Body of pancreas (tissue), 4 donors: Measurements from ENCODE around the gene C2CD4D. TPM values are rescaled to one million over a fixed set of nuclear protein-coding genes. Genes with fewer than 3 reads are reported as not detected.

Source experiments
- ATAC-seq: fragments of 150-250 bp; one replicate; pipeline ENCODE4 v1.9.1; 2016
- DNase-seq, 4 donors: peaks; one replicate each; pipeline ENCODE4 v3.0.0-alpha.2; 2019
- H3K27ac ChIP-seq, 4 donors: fragments of 200-600 bp; sonication (generic); 1 replicate in 3 of 4; 2 replicates in 1 of 4; pipeline versions ENCODE4 v1.5.1 to v1.6.1; 2016 to 2019; ENCODE audit warnings: mild to moderate bottlenecking in 1 of 4, mixed read lengths in 1 of 4, moderate library complexity in 1 of 4
- H3K27me3 ChIP-seq, 2 donors: fragments of 200-600 bp; sonication (generic); one replicate each; pipeline ENCODE4 v1.6.0; 2016; ENCODE audit warnings: mild to moderate bottlenecking in 1 of 2
- H3K36me3 ChIP-seq, 2 donors: fragments of 200-600 bp; sonication (generic); replicated peaks in 1 of 2; 2 replicates each; pipeline ENCODE4 v1.5.1; 2016; ENCODE audit warnings: low read depth in 2 of 2; ENCODE audit not compliant: insufficient read depth in 1 of 2
- H3K4me1 ChIP-seq: fragments of 200-600 bp; sonication (generic); one replicate; pipeline ENCODE4 v1.6.0; 2016
- H3K4me3 ChIP-seq, 2 donors: fragments of 200-600 bp; sonication (generic); 1 replicate in 1 of 2; 2 replicates in 1 of 2; pipeline ENCODE4 v1.5.1; 2016 to 2019
- H3K9me3 ChIP-seq, 3 donors: fragments of 200-600 bp; sonication (generic); 1 replicate in 2 of 3; 2 replicates in 1 of 3; pipeline ENCODE4 v1.5.1; 2016
- CTCF ChIP-seq, 7 experiments: fragments of 450-650 bp in 4 of 7; fragments of 200-600 bp in 3 of 7; sonication (generic) in 3 of 7; IDR thresholded peaks; one replicate each; pipeline ENCODE4 v1.5.1; 2016 to 2019; ENCODE audit warnings: antibody characterized with exemption in 7 of 7
- POLR2A ChIP-seq, 3 donors: fragments of 450-650 bp; IDR thresholded peaks; one replicate each; pipeline ENCODE4 v1.6.1; 2016; ENCODE audit warnings: antibody characterized with exemption in 3 of 3, mild to moderate bottlenecking in 2 of 3
- WGBS, 2 donors: methylation state at CpG; one replicate each; pipeline ENCODE4 v1.1.5; 2017; 5-methylcytosine and 5-hydroxymethylcytosine counted together
- intact Hi-C: fragments of 100-400 bp; cut with DNase I; formaldehyde crosslinking; loops from one replicate; pipeline ENCODE4 v1.15.1; 2023
- total RNA-seq, 2 donors: library from RNA; depleted of rRNA; stranded (reverse); fragments of >200 nt; gene quantifications; one replicate each; pipeline ENCODE4 v1.1.0, GENCODE V29; 2016

The C2CD4D gene
- total RNA-seq, 2 donors from 2014 or later, result 0.26 to 2.6 TPM

GRCh38 chr1:151853411-151853943 lies 13.9 kb upstream of the C2CD4D start, which contains the start of gene THEM5:
TSS of gene THEM5 (minus strand) at chr1:151853712. CDS start at chr1:151853565, 147 bp downstream.
- intact Hi-C loops, result no loop called here
- no peak for DNase-seq
- WGBS, 2 donors, result 69 to 72% methylated on average over 4 to 5 of the region's 5 CpGs

GRCh38 chr1:151852733-151853132 lies 13.1 kb upstream of the C2CD4D start:
- Histone ChIP-seq H3K4me1 (no peaks in the 10 kb centered on the region), H3K36me3 (no peaks in the 10 kb centered on the region), H3K27ac (no peak overlapping the region), H3K27me3 (no peaks in the 10 kb centered on the region), H3K4me3 (no peak overlapping the region), H3K9me3 (no peaks in the 10 kb centered on the region)
- intact Hi-C loops, result no loop called here
- WGBS, 2 donors, result 72 to 73% methylated on average over 3 to 4 of the region's 4 CpGs
- DNase-seq (no peak), ATAC-seq (no peak)
- TF ChIP-seq POLR2A (IDR thresholded peaks at IDR 0.05) (no peak), CTCF (IDR thresholded peaks at IDR 0.05) (no peak)

More at GRCh38 chr1:151853411-151853943, 13.9 kb upstream of the C2CD4D start, which contains the start of gene THEM5:
- H3K27ac ChIP-seq, result no peak within 1 kb of the TSS
- no peak within 1 kb of the TSS for H3K4me3 ChIP-seq
- no peaks in the 10 kb centered on the region for H3K4me1 ChIP-seq
- TF ChIP-seq POLR2A (IDR thresholded peaks at IDR 0.05) (no peak), CTCF (IDR thresholded peaks at IDR 0.05) (no peak)
- H3K36me3 ChIP-seq, result no peaks in the 10 kb centered on the region
- no peak for ATAC-seq
- H3K27me3 ChIP-seq, result no peaks in the 10 kb centered on the region
- no peaks in the 10 kb centered on the region for H3K9me3 ChIP-seq

DNA sequence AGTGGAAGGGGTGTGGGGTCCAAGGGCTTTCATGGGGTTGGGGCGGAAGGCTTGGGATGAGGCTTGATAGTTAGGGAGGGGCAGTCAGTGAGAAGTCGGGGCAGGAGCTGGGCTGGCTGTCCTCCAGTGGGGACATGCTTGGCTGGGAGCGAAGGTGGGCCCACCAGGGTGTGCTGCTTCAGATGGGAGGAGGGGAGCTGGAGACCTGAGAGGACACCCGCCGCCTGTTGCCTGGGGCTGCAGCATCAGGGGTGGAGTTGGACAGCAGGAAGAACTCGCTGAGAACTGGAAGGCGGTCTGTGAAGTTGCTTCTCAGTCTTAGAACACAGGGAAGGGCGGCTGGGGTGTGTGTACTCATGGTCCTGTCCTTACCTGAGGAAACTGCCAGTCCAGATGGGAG lies 12.3 kb upstream of the C2CD4D start:
- Histone ChIP-seq H3K36me3 (no peaks in the 10 kb centered on the region), H3K27ac (no peak overlapping the region), H3K4me3 (no peak overlapping the region), H3K27me3 (no peaks in the 10 kb centered on the region), H3K9me3 (no peaks in the 10 kb centered on the region), H3K4me1 (no peaks in the 10 kb centered on the region)
- TF ChIP-seq POLR2A (IDR thresholded peaks at IDR 0.05) (no peak), CTCF (IDR thresholded peaks at IDR 0.05) (no peak)
- WGBS, 2 donors, result 74 to 77% methylated on average over 8 of the region's 8 CpGs
- DNase-seq (no peak), ATAC-seq (no peak)
- intact Hi-C loops, result no loop called here

DNA sequence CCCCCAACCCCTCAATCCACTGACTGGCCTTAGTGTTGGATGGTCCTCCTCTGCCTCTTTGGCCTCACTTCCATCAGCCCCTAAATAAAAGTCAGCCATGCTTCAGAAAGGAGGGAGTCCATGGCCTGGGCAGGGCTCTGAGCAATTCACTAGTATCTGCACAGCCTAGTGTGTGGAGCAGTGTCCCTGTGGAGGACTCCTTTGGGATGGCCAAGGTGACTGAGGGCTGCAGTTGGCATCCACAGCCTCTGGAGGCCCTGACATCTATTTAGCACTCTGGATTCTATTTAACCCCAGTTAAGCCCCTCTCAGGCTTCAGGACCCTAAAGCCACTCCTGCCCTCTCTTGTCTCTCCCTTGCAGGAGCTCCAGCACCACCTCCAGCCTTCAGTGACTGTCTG lies 10.3 kb upstream of the C2CD4D start:
- peaks cover 8% of the 10 kb centered on the region for H3K4me1 ChIP-seq
- intact Hi-C loops, result no loop called here
- ATAC-seq (no peak), DNase-seq (no peak)
- H3K9me3 ChIP-seq, result no peaks in the 10 kb centered on the region
- no peaks in the 10 kb centered on the region for H3K27me3 ChIP-seq
- no peak overlapping the region for H3K27ac ChIP-seq
- no peaks in the 10 kb centered on the region for H3K36me3 ChIP-seq
- no peak overlapping the region for H3K4me3 ChIP-seq
- TF ChIP-seq CTCF (IDR thresholded peaks at IDR 0.05), result no peak
- TF ChIP-seq POLR2A (IDR thresholded peaks at IDR 0.05), result no peak

- no peak for DNase-seq
- no peaks in the 10 kb centered on the region for H3K9me3 ChIP-seq
- H3K4me3 ChIP-seq, result no peak overlapping the region
- intact Hi-C loops, result no loop called here
- ATAC-seq, result no peak
- TF ChIP-seq POLR2A (IDR thresholded peaks at IDR 0.05) (no peak), CTCF (IDR thresholded peaks at IDR 0.05) (no peak)
- no peaks in the 10 kb centered on the region for H3K36me3 ChIP-seq
- no peak overlapping the region for H3K27ac ChIP-seq
- peaks cover 8% of the 10 kb centered on the region for H3K4me1 ChIP-seq
- WGBS, 2 donors, result 61 to 64% methylated on average over 3 of the region's 3 CpGs
- no peaks in the 10 kb centered on the region for H3K27me3 ChIP-seq
Measured at GRCh38 chr1:151849126-151849525, 9.5 kb upstream of the C2CD4D start.
